ENCODE data around the gene ATP1A4. TPM values are rescaled to one million over a fixed set of nuclear protein-coding genes. Genes with fewer than 3 reads are reported as not detected.

The ATP1A4 gene
- total RNA-seq, 1 donor from 2014 or later = not detected

DNA sequence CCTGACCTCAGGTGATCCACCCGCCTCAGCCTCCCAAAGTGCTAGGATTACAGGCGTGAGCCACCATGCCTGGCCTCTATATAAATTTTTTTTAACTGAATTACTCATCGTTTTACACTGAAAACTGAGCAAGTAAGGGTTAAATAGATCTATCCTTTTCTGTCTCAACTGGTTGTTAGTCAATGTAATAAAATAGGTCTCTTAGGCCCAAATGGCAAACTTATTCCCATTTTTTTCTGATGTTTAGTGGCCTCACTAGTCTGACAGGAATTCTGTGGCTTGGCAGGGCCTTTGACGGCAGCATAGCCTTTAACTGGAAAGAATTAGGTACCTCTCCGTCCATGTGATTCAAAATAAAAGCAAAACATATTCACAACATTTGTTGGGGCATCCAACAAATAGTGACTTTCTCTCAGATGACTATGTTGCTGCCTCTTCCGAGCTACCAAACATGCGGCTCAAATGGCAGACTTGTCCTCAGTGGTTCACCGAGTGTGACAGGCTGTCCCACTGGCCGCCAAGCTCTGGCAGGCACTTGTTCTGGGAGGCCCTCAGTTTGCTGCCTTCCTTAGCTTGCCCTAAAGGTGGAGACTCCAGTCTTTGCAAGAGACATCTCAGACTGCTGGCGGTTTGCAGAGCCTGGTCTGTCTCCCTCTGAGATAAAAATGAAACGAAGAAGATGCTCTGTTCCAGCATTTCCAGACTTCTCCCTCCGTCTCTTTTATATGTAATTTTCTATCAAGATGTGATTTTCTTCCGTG is 17.4 kb downstream of the ATP1A4 start:
- FAIRE-seq (no peak), DNase-seq (ENCODE audit: low spot score in 2 of 2) (no peak)

- FAIRE-seq (no peak), DNase-seq (ENCODE audit: low spot score in 2 of 2) (no peak)
Observed at GRCh38 chr1:160169553-160170399, 18.4 kb downstream of the ATP1A4 start.

DNA sequence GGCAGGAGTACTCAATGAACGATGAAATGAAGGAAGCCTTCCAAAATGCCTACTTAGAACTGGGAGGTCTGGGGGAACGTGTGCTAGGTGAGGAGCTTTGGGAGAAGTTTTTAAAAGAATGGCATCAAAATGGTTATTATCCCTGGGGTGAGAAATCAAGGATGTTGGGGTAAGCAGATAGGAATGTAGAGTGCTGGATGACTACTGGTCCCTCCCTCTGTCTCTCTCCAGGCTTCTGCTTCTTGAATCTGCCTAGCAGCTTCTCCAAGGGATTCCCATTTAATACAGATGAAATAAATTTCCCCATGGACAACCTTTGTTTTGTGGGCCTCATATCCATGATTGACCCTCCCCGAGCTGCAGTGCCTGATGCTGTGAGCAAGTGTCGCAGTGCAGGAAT is 20.0 kb downstream of the ATP1A4 start:
- FAIRE-seq = no peak
- no peak for DNase-seq (ENCODE audit: low spot score in 2 of 2)

DNA sequence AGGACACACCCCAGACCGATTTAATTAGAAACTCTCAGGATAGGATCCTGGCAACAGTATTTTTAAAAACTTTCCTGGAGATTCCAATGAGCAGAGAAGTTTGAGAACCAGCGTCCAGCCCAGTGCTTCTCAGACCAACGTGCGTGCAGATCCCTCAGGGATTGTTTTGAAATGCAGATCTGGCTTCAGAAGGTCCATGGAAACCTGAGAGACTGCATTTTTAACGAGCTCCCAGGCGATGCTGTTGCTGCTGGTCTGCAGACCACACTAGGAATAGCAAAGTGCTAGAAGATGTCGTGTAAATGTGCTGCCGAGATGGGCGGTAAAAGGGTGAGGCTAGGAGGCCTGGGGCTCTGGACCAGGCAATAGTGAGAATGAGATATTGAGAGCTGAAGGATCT is 20.6 kb downstream of the ATP1A4 start:
- FAIRE-seq = no peak

GRCh38 chr1:160177231-160177630 is 25.8 kb downstream of the ATP1A4 start:
- FAIRE-seq (no peak), DNase-seq (ENCODE audit: low spot score in 2 of 2) (no peak)

More for the DNA sequence above, 20.6 kb downstream of the ATP1A4 start:
- DNase-seq (ENCODE audit: low spot score in 2 of 2) = no peak

- FAIRE-seq (no peak), DNase-seq (ENCODE audit: low spot score in 2 of 2) (no peak)
Observed at GRCh38 chr1:160177667-160178066, 26.3 kb downstream of the ATP1A4 start.

GRCh38 chr1:160178731-160179130 is 27.3 kb downstream of the ATP1A4 start:
- FAIRE-seq = no peak
- DNase-seq (ENCODE audit: low spot score in 2 of 2) = no peak

- no peak for DNase-seq (ENCODE audit: low spot score in 2 of 2)
- FAIRE-seq = no peak
Observed at GRCh38 chr1:160179336-160179735, 27.9 kb downstream of the ATP1A4 start.

DNA sequence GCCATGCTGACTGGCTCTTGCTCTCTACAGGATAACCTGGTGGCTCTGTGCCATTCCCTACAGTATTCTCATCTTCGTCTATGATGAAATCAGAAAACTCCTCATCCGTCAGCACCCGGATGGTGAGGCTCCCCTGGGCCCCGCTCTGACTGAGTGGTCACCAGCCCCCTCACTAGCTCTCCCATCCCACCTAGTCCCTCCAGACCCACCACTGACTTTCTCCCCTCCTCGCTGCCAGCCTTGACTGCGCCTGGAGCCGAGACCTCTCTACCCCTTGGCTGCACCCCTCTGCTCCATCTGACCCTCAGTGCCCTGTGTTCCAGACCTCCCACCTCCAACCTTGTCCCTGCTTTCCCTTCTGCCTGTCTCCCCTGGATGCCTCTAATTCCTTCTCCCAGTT is 34.8 kb downstream of the ATP1A4 start:
- FAIRE-seq (no peak), DNase-seq (ENCODE audit: low spot score in 2 of 2) (no peak)

DNA sequence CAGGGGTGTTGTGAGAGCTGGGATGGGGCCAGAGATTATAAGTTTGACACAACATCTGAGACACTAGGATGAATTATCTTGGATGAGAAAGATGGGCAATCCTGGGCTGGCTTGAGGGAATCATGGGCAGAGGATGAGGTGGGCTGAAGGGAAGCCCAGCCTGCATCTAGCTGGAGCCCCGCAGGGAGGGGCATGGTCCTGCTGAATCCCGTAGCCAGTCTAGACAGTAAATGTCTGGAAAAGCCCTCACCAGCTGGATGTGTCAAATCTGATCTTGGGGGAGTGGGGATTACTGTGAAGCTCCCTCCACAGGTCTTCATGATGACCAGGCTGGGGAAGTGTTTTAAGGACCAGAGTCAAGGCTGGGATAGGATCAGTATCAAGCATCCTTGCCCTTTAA is 35.3 kb downstream of the ATP1A4 start:
- DNase-seq (ENCODE audit: low spot score in 2 of 2) (no peak), FAIRE-seq (no peak)

- no peak for FAIRE-seq
- DNase-seq (ENCODE audit: low spot score in 2 of 2) = no peak
Observed at GRCh38 chr1:160187407-160187806, 36.0 kb downstream of the ATP1A4 start.

GRCh38 chr1:160188341-160188740 is 36.9 kb downstream of the ATP1A4 start:
- DNase-seq (ENCODE audit: low spot score in 2 of 2) = no peak
- no peak for FAIRE-seq

DNA sequence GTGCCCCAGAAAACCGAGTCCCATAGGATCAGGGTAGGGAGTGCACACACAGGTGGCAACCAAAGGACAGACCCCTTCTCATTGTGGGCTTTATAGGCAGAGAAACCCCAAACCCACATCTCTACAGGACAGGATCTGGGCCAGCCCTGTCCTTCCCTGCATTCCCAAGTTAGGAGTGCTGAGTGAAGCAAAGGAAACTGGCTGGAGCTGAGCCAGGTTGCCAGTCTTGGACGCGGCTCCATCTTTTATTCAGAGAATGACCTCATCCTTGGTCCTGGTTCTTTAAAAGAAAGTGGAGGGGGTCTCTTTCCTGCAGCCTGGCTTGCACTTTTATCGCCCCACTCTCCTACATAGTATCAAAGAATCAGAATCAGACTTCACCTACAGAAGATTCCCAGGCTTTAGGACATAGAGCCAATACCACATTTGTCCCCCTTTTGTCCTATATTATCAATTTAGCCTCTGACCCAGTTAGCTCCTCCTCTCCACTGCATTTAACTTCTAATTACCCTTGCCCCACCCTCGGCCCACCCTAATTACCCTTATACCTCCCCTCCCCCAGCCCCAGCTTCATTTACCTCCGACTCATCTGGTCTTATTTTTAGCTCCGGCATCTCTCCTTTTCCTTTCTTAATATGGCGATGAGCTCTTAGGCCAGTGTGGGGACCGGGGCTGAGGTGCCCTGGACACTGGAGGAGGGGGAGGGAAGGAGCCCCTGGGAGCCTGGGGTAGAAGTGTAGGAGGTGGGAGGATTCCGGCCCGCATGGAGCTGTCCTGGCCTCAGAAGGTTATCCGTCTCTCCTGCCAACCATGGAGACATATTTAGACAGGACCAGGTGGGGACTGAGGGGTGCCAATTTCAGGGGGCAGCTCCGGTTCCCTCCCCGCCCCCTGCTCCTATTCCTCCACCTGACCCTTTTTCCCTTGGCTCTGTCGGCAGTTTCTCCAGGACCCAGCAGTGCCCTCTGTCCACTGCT is 38.5 kb downstream of the ATP1A4 start, which contains the start of gene CASQ1:
Gene CASQ1 (plus strand): TSS at position 927 of the 977 bp plus-strand sequence. CDS start 177 bp downstream, outside the sequence.
- peak in 1 of 2 donors; percentile 45 for DNase-seq (ENCODE audit: low spot score in 2 of 2)
- FAIRE-seq = no peak

DNA sequence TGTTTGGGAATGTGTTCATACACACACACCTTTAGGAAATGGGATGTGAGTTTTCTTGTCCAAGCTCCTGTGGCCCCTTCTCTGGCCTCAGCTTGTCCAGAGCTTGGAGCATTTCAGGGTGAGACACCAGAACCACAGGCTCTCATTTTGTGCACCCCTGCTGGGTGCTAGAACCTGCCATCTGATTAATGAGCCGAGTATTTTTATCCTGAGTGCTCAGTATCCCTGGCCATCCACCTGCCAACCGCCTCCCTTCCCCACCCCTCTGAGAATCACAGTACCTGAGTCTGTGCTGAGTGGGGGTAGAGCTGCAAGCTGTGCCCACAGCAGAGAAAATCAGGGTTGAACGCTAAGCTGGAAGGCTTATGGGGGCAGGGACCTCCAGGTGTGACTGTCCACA is 40.4 kb downstream of the ATP1A4 start:
- DNase-seq (ENCODE audit: low spot score in 2 of 2) (no peak), FAIRE-seq (no peak)

DNA sequence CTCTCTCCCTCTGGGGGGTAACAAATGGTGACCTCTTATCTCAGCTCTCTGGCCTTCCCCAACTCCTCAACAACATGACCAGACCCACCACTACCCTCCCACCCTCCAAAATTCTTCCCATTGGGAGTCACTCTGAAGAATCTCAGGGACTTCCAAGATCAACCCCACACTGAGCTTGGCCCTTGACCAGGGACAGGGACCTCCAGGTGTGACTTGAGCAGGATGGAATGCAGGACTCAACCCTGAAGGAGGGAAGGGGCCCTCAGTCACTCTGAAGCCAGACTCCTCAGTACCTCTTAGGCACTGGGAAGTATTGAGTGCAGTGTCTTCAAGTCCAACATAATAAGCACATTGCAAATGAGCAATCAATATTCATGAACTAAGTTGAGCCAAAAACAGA is 40.8 kb downstream of the ATP1A4 start:
- DNase-seq (ENCODE audit: low spot score in 2 of 2) (no peak), FAIRE-seq (no peak)

DNA sequence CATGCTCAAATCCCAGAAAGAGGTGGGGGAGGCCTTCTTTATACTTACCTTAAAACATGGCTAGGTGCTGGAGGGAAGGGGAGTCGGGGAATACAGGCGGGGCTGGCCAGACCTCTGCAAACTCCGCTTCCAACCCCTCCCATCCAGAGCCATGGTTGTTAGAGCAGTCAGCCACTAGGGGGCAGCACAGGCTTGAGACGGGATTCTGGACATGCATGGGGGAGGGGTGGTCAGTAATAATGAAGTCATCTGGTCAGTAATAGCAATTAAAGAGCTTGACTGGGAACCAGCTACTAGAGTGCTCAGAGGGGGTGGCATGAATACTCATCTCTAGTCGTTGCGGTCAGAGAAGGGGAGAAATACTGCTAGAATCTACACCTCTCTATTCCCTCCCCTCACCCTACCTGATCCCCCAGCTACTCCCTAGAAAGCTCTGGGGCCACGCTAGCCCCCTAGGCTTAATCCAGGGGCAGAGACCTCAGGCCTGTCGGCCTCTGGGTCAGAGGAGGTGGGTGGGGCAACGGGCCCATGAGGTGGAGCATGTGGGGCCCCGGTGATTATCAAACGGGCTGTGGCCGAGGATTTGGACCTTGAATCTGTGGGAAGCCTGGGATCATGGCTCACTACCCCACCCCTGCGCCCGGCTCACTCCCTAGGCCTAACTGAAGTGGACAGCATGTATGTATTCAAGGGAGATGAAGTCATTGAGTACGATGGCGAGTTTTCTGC is 41.9 kb downstream of the ATP1A4 start:
- DNase-seq (ENCODE audit: low spot score in 2 of 2) (peak in 1 of 2 donors; percentile 75), FAIRE-seq (no peak)

GRCh38 chr1:160193832-160194736 is 42.7 kb downstream of the ATP1A4 start:
- FAIRE-seq (no peak), DNase-seq (ENCODE audit: low spot score in 2 of 2) (no peak)

DNA sequence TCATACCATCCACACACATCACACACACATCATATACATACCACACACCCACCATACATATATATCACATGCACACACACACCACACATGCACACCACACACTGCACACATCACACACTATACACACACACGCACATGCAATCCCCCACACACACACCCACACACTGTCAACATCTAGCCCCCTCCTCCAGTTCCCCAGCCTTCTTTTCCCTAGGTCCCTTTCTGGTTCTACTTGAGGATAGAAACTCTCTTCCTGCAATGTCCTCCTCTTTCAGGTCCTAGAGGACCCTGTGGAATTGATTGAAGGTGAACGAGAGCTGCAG is 43.3 kb downstream of the ATP1A4 start:
- DNase-seq (ENCODE audit: low spot score in 2 of 2) = no peak
- no peak for FAIRE-seq

DNA sequence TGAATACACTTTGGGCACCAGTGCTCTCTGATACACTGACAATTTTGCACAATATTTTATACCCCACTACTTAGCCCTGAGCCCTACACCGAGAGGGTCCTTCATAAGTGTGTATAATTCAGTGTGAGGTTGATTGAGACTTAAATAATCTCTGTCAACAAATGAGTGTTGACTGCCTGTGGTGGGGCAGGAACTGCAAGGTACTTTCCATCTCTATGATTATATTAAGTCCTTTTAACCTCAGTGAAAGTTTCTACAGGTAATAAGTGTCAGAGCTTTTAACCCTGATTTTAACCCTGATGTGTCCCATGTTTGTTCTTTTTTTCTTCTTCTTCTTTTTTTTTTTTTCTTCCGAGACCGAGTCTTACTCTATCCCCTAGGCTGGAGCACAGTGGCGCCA is 44.7 kb downstream of the ATP1A4 start:
- FAIRE-seq (no peak), DNase-seq (ENCODE audit: low spot score in 2 of 2) (no peak)

Data from frontal cortex (tissue), 4 donors.